NCI-H345 treated with DMSO at 0.1 percent for 48 hours (cell line): ENCODE data around the gene C13orf46.

Experiments
- DNase-seq: peaks from one replicate; lab custom pipeline; 2025; ENCODE audit not compliant: unreplicated experiment; lab: John Stamatoyannopoulos, UW

The C13orf46 gene

DNA sequence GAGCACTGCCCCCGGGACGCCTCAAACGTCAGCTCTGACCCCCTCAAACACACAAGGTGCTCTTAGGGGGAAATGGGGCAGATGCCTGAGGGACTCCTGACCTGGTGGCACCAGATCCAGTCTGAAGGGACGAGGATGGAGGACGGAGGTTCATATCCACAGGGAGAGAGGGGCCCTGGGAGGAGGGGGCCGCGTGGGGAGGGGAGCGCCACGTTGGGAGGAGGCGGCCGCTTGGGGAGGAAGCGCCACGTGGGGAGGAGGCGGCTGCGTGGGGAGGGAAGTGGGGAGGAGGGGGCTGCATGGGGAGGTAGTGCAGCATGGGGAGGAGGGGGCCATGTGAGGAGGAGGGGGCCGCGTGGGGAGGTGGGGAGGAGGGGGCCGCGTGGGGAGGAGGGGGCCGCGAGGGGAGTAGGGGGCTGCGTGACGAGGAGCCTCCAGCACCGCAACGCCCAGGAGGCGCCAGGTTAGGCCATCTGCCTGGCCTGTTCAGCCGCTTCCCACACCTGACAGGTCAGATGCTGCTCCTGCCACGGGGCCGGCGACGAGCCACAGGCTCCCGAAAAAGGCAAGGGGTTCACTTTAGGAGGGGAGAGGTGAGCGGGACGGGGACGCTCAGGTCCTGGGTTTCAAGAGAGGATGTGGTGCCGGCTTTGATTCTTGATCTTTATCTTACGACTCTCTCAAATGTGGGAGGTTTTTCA, 36.7 kb upstream of the C13orf46 start:
- no peak for DNase-seq

DNA sequence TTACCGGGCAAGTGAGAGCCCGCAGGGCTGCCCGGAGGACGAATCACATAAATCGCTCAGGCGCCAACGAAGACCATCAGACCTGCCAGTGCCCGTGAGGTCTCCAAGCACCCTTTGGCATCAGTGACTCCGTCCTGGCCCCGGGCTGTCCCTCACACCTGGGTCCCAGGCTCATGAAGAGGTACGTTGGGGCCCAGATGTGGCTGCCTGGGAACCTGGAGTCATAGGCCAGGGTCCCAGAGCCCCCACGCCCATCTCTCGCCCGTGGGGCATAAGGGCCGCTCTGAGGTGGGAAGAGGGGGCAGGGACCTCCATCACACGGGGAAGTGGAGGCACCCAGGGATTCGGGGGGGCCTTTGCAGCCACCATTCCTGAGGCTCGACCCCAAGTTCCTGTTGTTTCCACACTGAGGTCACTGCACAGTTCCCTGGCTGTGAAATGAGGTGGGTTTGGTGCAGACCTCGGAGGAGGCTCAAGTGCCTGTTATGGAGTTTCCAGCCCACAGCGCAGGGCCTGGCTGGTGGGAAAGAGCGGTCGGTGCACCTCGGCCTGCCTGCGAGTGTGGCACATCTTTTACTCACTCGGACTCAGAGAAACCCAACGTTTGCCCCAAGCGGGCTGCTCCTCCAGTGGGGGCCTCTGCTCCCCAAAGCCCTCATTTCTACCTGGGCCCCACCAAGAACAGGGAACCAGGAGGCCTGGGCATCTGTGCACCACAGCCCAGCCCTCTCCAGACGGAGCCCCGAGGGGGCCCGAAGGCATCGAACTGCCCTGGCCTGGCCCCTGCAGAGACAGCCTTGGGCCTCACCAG, 35.9 kb upstream of the C13orf46 start:
- no peak for DNase-seq

DNA sequence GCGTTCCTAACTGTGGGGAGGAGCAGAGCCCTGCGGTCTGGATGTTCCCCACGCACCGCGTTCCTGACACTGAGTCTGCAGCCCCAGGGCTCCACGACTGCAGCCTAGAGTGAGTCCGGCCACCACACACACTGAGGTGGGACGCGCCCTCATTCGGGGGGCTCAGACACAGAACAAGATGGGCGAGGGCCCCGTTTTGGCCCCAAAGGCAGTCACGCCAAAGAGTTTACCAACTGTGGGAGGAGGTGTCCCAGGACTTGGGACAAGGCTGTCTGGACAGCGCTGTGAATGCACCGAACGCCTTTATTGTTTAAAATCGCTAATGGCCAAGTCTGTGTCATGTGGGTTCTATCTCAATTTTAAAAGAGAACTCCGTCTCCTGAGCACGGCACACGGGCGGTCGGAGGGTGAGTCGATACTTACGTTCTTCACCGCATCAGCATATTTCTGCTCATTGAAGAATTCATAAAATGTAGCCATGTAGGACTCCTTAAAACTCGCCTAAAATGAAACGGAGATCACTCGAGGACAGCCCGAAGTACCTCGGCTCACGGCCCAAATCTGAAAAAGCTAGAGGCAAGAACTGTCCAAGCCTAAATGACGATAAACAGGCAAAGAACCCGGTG, 35.2 kb upstream of the C13orf46 start:
- DNase-seq = no peak

DNA sequence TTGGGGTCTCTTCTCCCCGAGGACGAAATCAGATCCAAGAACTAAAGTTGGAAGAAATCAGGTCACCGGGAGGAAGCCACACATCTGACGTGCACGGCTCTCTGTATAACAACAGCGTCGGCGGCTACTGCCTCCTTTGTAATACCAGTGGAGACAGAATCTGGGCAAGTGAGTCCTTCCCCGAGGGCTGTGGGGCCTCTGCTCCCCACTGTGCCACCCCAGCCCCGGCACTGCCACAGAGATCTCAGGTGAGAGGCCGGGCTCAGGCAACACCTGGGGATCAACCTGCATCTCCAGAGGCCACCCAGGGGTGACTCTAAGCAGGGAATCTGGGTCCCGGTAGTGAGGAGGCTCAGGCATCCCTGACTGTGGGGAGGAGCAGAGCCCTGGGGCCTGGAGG, 33.7 kb upstream of the C13orf46 start:
- no peak for DNase-seq

DNA sequence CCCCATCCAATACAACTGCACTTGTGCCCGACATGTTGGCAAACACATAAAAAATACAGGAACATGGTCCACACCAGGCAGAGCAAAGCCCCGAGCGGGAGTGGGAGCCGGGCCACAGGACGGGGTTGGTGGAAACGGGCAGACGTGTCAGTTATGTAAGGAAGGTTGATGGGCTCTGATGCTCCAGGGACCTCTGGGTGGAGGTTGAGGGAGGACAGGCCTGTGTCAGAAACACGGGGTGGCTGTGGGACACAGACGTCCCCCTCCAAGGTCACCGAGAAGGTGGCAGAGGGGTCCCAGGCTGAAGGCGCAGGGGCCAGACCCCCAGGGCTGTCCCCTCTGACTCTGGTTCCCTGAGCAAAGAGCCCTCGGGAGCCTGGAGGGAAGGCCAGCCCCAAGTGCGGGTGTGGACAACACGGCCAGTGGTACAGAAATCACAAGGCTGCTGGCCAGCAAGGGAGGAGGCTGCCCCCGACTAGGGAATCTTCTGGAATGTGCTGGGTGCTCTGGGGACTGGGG, 31.4 kb upstream of the C13orf46 start:
- no peak for DNase-seq

DNA sequence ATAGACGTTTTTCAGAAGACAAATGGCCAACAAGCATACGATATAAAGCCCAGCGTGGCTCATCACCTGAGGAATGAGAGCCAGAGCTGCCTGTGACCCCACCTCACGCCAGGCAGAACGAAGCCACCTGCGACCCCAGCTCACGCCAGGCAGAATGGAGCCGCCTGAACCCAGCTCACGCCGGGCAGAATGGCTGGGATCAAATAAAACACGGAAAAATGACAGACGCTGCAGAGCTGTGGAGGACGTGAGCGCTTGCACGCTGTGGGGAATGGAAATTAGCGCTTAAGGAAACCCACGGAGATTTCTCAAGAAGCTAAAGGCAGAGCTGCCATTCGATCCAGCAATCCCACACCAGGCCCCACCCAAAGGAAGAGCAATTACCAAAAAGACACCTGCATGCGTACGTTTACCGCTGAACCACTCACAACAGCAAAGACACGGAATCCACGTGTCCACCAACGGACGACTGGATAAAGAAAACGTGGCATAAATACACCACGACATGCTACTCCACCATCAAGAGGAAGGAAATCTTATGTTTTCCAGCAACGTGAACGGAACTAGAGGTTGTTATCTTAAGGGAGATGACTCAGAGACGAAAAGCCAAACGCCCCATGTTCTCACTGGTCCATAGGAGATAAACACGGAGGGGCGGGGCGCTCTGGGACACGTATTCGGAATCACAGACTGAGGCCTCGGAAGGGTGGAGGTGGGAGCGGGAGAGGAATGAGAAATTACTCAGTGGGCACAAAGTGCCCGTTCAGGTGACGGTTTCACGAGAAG, 30.7 kb upstream of the C13orf46 start:
- DNase-seq = no peak

DNA sequence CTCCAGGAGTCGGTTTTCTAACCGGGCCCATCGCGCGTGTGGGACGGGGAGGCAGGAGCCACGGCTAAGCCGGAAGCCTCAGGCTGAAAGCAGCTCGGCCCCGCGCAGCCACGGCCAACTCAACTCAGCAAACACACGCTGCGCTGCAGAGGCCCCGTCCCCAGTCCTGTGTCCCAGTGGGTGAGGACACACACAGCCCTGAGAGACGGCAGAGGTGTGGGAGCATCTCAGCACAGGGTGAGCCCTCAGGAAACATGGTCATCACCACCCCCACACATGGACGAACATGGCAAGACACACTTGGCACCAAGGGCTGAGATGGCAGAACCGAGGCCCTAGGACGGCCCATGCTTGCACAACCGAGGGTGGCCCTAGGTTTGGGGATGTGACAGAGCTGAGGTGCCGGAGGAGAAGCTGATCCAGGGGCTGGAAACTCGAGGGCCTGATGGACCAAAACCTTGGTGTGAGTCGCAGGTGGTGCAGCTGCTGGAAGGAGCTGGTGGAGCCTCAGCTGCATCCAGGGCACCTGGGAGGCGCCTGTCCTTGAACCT, 29.0 kb upstream of the C13orf46 start:
- DNase-seq = no peak

DNA sequence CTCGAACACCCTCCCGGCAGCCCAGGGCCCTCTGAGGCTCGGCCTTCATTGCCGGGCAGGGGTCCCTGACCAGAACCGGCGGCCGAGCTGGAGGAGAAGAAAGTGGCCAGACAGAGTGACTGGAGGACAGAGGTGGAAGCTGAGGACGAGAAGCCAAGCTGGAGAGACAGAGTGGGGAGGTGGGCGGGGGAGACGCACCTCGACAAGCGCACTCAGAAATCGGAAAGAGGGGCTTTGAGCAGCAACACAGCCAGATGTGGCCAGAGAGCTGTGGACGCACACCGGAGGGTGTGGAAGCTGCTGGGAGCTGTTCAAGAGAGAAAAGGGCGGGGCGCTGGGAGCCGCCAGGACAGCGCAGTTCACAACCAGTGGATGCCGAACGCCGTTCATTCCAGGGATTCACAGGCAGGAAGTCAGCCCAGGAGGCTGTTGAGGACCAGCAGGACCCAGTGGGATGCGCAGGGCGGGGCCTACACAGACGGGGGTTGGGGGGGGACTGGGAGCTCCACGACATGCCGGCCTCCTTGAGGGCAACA, 28.2 kb upstream of the C13orf46 start:
- DNase-seq = no peak

DNA sequence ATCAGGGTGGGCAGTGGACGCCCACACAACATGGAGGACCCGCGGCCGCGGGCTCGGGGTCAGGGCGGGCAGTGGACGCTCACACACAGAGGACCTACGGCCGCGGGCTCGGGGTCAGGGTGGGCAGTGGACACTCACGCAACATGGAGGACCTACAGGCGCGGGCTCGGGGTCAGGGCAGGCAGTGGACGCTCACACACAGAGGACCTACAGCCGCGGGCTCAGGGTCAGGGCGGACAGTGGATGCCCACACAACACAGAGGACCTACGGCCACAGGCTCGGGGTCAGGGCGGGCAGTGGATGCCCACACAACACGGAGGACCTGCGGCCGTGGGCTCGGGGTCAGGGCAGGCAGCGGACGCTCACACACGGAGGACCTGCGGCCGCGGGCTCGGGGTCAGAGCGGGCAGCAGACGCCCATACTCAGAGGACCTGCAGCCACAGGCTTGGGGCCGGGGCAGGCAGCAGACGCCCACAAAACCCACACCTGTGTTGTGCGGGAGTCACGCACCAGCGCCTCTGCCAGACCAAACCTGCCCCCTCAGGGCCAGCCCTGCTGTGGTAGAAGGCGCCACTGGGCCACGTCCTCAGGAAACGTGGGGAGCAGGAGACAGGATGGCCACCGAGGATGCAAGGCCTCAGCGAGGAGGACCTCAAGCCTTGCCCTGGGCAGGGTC, 27.6 kb upstream of the C13orf46 start:
- DNase-seq = no peak

DNA sequence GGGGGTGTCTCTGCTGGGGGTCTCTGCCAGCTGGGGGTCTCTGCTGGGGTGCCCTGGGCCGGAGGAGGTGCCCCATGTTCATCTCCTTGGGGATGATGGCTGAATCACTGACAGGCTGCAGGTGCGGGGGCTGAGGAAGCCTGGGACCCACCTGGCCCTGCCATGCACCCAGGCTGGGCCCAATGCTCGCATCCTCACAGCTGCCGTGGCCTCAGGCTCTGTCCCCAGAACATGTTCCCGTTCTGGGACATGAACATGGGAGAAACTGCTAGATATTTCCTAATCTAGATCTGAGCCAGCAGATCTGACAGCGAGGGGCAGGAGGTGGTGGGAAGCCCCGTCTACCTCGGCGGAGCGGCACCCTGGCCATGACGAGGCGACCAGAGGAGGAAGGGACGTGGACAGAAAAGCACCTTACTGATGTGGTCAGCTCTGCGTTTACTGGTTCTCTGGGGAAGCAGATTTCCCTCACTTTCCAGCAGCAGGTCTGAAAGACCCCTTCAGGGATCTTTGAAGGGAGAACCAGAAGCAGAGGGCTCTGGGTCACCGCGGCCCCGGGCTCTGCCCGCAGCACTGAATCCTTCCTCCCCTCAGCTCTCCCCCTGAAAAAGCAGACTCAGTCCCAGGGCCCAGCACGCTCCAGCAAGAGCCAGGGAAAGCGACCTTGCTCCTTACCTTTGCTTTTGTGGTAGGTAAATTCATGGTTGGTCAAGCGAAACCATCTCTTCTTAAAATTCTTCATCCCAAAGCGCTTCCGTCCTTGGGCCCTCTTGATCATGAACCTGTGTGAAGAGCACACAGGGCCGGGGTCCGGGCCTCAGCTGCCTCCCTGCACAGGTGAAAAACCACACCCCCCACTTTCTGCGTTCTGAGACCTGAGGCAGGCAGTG, 26.5 kb upstream of the C13orf46 start:
- DNase-seq = no peak

DNA sequence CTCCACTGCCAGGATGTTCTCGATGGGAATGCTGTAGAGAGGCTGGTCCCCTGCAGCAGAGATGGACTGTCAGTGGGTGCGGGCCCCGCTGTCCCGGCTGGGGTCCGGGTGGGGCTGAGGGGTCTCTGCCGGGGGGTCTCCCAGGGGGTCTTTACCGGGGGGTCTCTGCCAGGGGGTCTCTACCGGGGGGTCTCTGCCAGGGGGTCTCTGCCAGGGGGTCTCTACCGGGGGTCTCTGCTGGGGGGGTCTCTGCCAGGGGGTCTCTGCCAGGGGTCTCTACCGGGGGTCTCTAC, 25.7 kb upstream of the C13orf46 start:
- no peak for DNase-seq

DNA sequence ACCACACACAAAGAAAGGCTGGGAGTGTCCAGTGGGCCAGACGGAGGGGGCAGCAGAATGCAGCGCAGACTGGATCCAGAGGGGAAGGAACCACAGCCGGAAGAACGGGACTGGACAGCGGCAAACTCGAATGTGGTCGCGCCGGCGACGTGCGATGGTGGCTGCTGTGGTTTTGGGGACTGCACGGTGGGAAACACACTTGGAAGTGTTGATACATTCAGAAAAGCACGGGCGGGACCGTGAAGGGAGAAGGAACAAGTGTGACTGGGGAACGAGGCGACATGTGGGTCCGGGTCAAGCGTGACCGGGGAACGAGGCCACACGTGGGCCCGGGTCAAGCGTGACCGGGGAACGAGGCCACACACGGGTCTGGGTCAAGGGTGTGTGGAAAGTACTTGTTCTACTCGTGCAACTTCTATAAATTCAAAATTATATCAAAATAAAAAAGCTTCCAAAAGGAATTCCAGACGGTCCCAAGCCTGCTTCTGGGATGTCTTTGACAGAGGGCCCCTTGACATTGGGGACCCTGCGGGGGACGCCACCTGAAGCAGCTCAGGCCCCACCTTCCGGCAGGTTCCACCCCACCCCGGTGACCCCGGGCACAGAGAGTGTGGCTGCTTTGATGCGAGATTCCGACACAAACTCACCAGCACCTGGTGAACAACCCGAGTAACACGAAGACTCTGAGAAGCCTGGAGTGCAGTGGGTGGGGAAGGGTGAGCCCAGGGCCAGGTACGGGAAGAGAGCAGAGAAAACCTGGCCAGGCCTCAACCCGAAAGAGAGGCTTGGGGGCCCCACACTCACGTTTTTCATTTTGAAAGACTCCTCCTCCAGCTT, 25.1 kb upstream of the C13orf46 start:
- no peak for DNase-seq

DNA sequence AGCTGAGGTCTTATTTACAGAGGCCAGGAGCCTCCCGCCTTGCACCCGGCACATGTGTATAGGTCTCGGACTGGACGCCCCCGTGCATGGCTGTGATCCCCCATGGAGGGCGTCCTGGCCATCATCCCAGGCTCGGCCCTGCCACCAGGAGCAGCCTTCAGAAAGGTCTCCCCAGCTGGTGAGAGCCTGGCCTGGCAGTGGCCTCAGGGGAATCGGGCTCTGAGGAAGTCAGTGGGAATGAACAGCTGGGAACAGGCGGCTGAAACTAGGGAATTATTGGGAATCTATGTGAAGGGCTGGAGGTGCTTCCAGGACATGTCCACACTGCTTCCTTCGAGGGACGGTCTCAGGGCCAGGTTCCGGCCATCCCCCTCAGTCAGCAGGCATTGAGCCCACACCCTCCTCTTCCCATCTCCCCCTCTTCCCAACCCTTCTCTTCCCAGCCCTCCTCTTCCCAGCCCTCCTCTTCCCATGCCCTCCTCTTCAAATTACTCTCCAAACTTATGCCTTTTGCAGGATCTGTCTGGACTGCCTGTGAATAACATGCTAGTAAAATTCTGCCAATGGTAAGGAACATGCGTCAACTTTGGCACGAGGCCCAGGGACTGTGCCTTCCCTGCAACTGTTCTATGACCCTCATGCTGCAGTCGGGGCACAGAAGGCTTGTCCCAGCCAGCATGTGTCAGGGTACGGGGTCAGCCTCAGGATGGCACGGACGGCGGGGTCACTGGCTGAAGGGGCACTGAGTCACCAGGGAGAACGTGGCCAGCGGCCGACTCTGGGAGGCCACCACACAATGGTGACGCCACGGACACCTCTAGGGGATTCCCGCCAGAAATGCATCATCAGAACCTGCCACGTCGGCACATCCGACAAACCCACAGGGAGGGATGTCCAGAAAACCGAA, 24.2 kb upstream of the C13orf46 start:
- no peak for DNase-seq

DNA sequence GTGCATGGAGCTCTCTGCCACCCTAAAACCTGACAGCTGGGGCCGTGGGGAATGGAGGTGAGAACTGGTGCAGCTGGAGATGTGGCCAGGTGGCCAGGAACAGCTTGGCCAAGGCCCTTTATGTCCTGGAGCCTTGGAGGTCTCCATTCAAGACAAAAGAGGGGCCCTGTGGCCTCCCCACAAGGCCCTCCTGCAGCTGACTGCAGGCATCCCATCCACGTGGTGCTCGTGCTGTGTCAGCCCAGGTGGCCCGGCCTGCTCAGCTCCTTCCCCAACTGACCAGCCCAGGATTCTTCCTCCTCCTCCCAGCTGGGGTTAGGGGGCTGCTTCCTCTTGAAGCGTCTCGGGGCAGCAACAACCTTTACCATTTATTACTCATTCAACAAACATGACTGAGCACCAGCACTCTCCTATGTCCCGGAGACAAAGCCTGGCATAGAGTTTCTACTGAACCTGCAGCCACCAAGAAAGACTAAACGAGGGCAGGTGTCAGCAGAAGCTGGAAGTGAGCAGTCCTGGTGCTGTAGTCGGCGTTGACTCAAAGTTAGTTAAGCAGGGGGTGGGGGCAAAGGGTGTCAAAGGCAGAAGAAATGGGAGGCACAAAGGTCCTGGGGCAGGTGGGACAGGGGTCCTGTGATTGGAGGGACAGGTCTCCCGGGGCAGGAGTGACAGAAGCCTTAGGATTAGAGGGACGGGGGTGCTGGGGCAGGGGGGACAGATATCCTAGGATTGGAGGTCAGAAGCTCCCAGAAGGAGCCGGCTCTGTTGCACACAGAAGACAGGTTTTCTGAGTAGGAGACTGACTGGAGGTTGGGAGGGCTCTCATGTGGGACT, 23.3 kb upstream of the C13orf46 start:
- no peak for DNase-seq

DNA sequence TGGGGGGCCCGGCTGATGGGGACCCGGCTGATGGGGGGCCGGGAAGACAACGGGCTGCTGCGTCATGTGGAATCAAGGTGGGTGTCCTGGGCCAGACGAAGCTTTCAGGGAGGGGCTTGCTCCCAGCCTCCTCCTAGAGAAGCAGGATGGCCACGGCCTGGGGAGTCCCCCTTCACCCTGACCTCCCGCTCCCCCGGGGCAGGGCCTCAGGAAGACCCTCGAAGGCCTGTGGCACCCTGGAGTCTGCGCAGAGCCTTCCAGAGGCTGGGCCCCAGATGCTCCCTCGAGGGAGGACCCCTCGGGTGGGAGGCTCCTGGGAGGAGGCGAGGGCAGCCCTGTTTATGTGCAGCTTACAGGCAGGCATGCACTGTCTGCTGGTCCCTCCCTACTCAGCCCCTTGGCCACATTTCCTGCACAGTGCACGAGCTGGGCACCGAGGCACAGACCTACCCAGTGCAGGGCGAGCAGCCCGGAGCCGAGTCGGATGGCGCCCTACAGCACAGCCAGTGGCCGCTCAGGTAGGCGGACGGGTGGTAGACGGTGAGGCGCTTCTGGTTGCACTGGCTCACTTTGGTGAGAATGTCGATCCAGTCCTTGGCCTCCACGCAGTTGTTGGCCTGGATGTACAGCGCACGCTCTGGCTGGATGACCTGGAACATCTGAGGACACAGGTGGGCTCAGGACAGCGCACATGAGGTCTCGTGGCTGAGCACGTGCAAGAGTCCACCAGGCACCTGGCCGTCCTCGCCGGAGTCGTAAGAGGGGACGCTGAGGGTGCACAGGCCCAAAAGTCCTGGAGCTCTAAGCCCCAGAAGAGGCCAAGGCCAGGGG, 22.4 kb upstream of the C13orf46 start:
- no peak for DNase-seq
